RWPE1 (cell line): ENCODE results near the gene AP4S1.

Source experiments
- CTCF ChIA-PET: fragments of 350-600 bp; sonication (Branson Sonifier 250); formaldehyde crosslinking; extraction: SDS; loops from one replicate; lab custom pipeline; 2021; lab: Yijun Ruan, JAX
- POLR2A ChIA-PET: fragments of 400-600 bp; formaldehyde crosslinking; extraction: SDS; loops from one replicate; lab custom pipeline; 2020; ENCODE audit warnings: antibody characterized with exemption; ENCODE audit not compliant: low non-redundant PET; lab: Yijun Ruan, JAX
- DNase-seq: peaks from one replicate; pipeline ENCODE4 v3.0.0; 2012; ENCODE audit warnings: low spot score
- H3K27ac ChIP-seq: fragments of 450-650 bp; 2 replicates; pipeline ENCODE4 v1.5.1; 2017
- TF ChIP-seq, protein P1 (sequence below): fragments of 450-650 bp; conservative IDR thresholded peaks from 2 replicates; pipeline ENCODE4 v1.5.1; 2017; ENCODE audit warnings: low read depth, mild to moderate bottlenecking

Gene AP4S1

DNA sequence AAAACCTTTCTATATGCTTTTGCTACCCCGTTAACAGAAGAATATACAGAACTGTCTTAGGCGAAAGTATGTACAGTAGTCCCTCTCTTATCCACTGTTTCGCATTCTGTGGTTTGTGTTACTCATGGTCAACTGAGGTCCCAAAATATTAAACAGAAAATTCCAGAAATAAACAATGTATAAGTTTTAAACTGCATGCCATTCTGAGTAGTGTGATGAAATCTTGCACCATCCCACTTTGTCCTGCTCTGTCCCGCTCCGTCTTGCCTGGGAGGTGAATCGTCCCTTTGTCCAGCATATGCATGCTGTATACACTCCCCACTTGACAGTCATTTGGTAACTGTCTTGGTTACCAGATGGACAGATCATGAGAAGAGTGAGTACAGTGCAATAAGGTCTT, 70.8 kb downstream of the AP4S1 start:
- TF ChIP-seq, protein P1, sequence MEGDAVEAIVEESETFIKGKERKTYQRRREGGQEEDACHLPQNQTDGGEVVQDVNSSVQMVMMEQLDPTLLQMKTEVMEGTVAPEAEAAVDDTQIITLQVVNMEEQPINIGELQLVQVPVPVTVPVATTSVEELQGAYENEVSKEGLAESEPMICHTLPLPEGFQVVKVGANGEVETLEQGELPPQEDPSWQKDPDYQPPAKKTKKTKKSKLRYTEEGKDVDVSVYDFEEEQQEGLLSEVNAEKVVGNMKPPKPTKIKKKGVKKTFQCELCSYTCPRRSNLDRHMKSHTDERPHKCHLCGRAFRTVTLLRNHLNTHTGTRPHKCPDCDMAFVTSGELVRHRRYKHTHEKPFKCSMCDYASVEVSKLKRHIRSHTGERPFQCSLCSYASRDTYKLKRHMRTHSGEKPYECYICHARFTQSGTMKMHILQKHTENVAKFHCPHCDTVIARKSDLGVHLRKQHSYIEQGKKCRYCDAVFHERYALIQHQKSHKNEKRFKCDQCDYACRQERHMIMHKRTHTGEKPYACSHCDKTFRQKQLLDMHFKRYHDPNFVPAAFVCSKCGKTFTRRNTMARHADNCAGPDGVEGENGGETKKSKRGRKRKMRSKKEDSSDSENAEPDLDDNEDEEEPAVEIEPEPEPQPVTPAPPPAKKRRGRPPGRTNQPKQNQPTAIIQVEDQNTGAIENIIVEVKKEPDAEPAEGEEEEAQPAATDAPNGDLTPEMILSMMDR = no peak
- no peak overlapping the region for H3K27ac ChIP-seq
- CTCF ChIA-PET = no interaction called here
- POLR2A ChIA-PET = no interaction called here
- DNase-seq = no peak

DNA sequence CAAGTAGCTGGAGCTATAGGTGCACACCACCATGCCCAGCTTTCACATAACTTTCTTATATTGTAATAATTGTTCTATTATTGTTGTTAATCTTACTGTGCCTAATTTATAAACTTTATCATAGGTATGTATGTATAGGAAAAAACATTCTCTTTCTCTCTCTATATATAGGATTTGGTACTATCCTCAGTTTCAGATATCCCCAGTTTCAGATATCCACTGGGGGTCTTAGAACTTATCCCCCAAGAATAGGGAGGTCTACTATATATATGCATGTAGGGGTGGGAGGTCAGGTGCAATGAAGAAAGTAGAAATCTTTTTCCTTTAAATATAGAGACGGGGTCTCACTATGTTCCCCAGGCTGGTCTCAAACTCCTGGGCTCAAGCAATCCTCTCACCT, 71.6 kb downstream of the AP4S1 start:
- TF ChIP-seq, protein P1 = no peak
- no peak for DNase-seq
- CTCF ChIA-PET = no interaction called here
- H3K27ac ChIP-seq = no peak overlapping the region
- POLR2A ChIA-PET = no interaction called here

DNA sequence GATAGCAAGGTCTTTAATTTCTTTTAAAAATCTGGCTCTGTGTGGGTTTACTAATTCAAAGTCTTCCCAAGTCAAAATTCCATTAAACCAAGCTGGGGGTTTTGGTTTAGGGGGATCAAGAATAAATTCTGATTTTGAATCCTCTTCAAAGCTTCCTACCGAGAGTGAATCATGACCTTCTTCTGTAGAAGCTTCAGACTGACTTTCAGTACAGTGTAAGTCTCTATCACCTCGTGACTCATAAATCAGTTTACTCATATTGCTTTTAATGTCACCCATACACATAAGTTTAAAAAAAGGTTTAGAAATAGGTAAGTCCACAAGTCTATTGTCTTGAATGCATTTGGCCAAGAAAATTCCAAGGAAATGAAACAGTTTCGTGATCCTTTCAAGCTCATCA, 81.3 kb downstream of the AP4S1 start:
- H3K27ac ChIP-seq = no peak overlapping the region
- TF ChIP-seq, protein P1 = no peak
- ChIA-PET POLR2A (no interaction called here), CTCF (no interaction called here)
- no peak for DNase-seq

DNA sequence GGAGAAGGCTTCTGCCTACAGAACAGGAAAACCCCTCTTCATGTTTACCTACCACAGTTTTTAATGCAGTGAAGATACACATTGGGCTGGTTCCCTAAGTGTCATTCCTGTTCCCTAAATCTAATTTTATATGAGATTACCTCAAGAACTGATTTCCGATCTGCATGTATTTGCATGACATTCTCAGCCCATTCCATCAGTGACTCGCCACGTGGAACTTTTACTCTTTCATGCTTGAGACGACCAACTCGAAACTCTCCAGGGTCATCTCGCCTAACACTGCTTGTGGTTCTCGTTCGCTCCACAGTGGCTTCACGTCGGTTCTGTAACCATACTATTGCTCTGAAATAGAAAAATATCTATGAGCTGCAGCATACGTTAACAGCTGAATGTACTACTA, 83.8 kb downstream of the AP4S1 start:
- H3K27ac ChIP-seq = no peak overlapping the region
- POLR2A ChIA-PET = interaction anchor here (0.6 kb wide), 1 partner anchor 16 kb away, joined by 3 read pairs; no protein-coding TSS in a partner anchor
- DNase-seq = no peak
- TF ChIP-seq, protein P1 = no peak
- CTCF ChIA-PET = interaction anchor here (0.6 to 0.7 kb wide), 2 partner anchors 129 to 235 kb away, joined by 3 read pairs; no protein-coding TSS in a partner anchor

DNA sequence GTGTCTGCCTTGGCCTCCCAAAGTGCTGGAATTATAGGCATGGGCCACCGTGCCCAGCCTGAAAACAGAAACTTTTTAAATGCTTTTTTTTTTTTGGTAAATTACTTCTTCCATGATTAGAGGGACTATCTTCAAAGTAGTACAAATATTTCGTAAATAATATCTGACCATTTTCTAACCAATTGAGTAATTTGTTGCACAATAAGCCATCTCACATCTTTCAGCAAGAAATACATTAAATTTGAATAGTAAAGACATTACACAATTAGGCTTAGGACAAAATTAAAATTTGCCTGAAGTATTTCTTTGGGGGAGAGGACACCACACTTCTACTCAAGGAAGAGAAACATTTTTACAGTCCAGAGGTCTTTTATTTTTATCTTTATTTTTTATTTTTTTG, 85.4 kb downstream of the AP4S1 start:
- H3K27ac ChIP-seq = no peak overlapping the region; the same call in 1 of the 2 replicates
- DNase-seq = no peak
- ChIA-PET POLR2A (no interaction called here), CTCF (no interaction called here)
- TF ChIP-seq, protein P1 = no peak

DNA sequence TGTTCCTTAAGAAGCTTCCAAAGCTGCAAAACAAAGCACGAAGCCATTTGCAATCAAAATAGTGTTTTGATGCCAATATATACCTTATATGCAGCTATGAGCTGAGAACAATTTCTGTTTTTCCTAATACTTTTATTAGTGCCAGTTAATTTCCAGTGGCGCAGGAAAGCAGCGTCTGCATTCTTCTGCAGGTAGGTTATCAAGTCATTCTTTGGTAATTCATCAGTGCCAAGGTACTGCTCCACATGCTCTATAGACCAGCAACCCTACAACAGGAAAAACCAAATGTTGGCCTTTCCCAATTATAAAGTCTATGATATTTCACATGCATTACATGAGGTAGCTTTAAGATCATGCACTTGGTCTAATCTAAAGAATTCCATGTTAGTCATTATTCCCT, 88.3 kb downstream of the AP4S1 start:
- H3K27ac ChIP-seq = no peak overlapping the region
- ChIA-PET CTCF (no interaction called here), POLR2A (no interaction called here)
- TF ChIP-seq, protein P1 = no peak
- no peak for DNase-seq
